ENCODE results near the gene OLFML1. TPM values are rescaled to one million over a fixed set of nuclear protein-coding genes. Genes with fewer than 3 reads are reported as not detected.

Gene OLFML1
- total and polyA plus RNA-seq, 2 of the 13 experiments (the other 11 are each of a cell fraction or from before 2014, with no cell fraction given) = 0.89 to 0.90 TPM

- TF ChIP-seq, protein P1, sequence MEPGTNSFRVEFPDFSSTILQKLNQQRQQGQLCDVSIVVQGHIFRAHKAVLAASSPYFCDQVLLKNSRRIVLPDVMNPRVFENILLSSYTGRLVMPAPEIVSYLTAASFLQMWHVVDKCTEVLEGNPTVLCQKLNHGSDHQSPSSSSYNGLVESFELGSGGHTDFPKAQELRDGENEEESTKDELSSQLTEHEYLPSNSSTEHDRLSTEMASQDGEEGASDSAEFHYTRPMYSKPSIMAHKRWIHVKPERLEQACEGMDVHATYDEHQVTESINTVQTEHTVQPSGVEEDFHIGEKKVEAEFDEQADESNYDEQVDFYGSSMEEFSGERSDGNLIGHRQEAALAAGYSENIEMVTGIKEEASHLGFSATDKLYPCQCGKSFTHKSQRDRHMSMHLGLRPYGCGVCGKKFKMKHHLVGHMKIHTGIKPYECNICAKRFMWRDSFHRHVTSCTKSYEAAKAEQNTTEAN (CRISPR knock-in tag; conservative IDR thresholded peaks at IDR 0.05) = no peak
- no peak for TF ChIP-seq ZNF589 (CRISPR knock-in tag; conservative IDR thresholded peaks at IDR 0.05)
- TF ChIP-seq, protein P2, sequence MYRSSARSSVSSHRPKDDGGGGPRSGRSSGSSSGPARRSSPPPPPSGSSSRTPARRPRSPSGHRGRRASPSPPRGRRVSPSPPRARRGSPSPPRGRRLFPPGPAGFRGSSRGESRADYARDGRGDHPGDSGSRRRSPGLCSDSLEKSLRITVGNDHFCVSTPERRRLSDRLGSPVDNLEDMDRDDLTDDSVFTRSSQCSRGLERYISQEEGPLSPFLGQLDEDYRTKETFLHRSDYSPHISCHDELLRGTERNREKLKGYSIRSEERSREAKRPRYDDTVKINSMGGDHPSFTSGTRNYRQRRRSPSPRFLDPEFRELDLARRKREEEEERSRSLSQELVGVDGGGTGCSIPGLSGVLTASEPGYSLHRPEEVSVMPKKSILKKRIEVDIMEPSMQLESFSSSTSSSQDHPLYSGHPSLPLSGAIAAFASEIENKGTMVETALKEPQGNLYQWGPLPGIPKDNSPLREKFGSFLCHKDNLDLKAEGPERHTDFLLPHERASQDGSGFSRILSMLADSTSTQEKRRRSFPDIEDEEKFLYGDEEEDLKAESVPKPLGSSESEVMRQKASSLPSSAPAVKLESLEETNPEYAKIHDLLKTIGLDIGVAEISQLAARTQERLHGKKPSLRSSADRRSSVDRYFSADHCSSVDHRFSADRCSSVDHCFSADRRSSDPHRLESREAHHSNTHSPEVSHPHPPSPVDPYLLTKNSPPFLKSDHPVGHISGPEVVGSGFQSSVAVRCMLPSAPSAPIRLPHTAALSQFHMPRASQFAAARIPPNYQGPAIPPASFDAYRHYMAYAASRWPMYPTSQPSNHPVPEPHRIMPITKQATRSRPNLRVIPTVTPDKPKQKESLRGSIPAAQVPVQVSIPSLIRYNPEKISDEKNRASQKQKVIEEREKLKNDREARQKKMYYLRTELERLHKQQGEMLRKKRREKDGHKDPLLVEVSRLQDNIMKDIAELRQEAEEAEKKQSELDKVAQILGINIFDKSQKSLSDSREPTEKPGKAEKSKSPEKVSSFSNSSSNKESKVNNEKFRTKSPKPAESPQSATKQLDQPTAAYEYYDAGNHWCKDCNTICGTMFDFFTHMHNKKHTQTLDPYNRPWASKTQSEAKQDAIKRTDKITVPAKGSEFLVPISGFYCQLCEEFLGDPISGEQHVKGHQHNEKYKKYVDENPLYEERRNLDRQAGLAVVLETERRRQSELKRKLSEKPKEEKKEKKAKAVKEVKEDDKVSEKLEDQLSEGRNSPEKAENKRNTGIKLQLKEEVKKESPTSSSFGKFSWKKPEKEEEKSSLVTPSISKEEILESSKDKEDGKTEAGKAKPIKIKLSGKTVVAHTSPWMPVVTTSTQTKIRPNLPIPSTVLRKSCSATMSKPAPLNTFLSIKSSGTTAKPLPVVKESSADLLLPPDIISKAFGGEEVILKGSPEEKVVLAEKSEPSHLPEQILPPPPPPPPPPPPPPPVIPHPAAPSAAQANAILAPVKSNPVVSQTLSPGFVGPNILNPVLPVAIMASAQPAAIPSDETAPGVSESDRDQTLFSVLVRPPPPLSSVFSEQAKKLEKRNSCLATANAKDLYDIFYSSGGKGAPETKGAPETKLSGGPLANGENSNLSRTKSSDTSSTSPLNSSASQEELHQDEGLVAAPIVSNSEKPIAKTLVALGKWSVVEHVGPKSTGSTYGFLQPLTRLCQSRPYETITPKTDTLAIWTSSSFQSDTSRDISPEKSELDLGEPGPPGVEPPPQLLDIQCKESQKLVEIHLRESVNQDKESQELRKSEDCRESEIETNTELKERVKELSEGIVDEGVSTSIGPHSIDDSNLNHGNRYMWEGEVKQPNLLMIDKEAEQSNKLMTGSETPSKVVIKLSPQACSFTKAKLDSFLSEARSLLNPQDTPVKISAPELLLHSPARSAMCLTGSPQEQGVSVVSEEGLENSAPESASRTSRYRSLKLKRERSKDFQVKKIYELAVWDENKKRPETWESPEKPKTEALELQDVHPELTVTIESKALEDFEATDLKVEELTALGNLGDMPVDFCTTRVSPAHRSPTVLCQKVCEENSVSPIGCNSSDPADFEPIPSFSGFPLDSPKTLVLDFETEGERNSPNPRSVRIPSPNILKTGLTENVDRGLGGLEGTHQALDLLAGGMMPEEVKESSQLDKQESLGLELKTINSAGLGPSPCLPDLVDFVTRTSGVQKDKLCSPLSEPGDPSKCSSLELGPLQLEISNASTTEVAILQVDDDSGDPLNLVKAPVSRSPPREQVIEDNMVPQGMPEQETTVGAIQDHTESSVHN (CRISPR knock-in tag; IDR thresholded peaks at IDR 0.05) = no peak
- no peak for TF ChIP-seq AKNA (CRISPR knock-in tag; IDR thresholded peaks at IDR 0.05; ENCODE audit: borderline replicate concordance)
- no peak for TF ChIP-seq EEA1 (CRISPR knock-in tag; IDR thresholded peaks at IDR 0.05; ENCODE audit: borderline replicate concordance)
- peak; percentile 39; the same call in 1 of the 2 replicates for TF ChIP-seq ZKSCAN8 (CRISPR knock-in tag; IDR thresholded peaks at IDR 0.05; ENCODE audit: borderline replicate concordance)
- TF ChIP-seq ZNF367 (CRISPR knock-in tag; IDR thresholded peaks at IDR 0.05; ENCODE audit: borderline replicate concordance) = no peak
- peak; percentile 72; the same call in 1 of the 2 replicates for TF ChIP-seq ZNF609 (CRISPR knock-in tag; IDR thresholded peaks at IDR 0.05; ENCODE audit: borderline replicate concordance)
- no peak for TF ChIP-seq ZFP37 (CRISPR knock-in tag; IDR thresholded peaks at IDR 0.05; ENCODE audit: borderline replicate concordance)
These were observed 40.1 kb downstream of the OLFML1 start (continued) for GRCh38 chr11:7525424-7525823.

Data from HepG2 (cell line).